Lung (tissue), 12 donors: ENCODE data around the gene EVI2A. TPM values are rescaled to one million over a fixed set of nuclear protein-coding genes. Genes with fewer than 3 reads are reported as not detected.
"Not testable (repeated sequence)": the region's sequence is repeated elsewhere in the genome, so short reads cannot be mapped to it uniquely, and the experiment has no call there.

ENCODE experiments used
- ATAC-seq: fragments of 200-7000 bp; cut with Tn5 transposase; one replicate; pipeline ENCODE4 v1.9.1; 2020; ENCODE audit warnings: moderate number of reproducible peaks; ENCODE audit not compliant: insufficient read depth, low FRiP score
- DNase-seq, 3 donors: peaks; one replicate each; pipeline ENCODE4 v3.0.0-alpha.2; 2013 to 2017
- H3K27ac ChIP-seq, 2 donors: one replicate each; pipeline ENCODE4 v1.5.1; 2013; ENCODE audit warnings: mild to moderate bottlenecking in 2 of 2, moderate library complexity in 2 of 2, control low read depth in 1 of 2, inconsistent platforms in 1 of 2, low read depth in 1 of 2, low read length in 1 of 2
- H3K27me3 ChIP-seq, 3 donors: one replicate each; pipeline ENCODE4 v1.5.1; 2013; ENCODE audit warnings: low read length in 2 of 3; ENCODE audit not compliant: control insufficient read depth in 3 of 3, insufficient read depth in 3 of 3
- H3K36me3 ChIP-seq, 4 donors: one replicate each; pipeline ENCODE4 v1.5.1; 2013; ENCODE audit warnings: low read length in 4 of 4, mild to moderate bottlenecking in 1 of 4, moderate library complexity in 1 of 4; ENCODE audit not compliant: control insufficient read depth in 4 of 4, insufficient read depth in 4 of 4
- H3K4me1 ChIP-seq, 5 donors: one replicate each; pipeline ENCODE4 v1.5.1; 2013; ENCODE audit warnings: low read length in 5 of 5, mild to moderate bottlenecking in 2 of 5, moderate library complexity in 1 of 5; ENCODE audit not compliant: control insufficient read depth in 5 of 5, insufficient read depth in 5 of 5
- H3K4me3 ChIP-seq: one replicate; pipeline ENCODE4 v1.5.1; 2013; ENCODE audit warnings: mild to moderate bottlenecking, control low read depth, moderate library complexity
- H3K9ac ChIP-seq, 2 donors: one replicate each; pipeline ENCODE4 v1.5.1; 2013; ENCODE audit warnings: low read length in 2 of 2, control low read depth in 1 of 2; ENCODE audit not compliant: insufficient read depth in 1 of 2
- H3K9me3 ChIP-seq, 4 donors: one replicate each; pipeline ENCODE4 v1.5.1; 2013; ENCODE audit warnings: low read length in 3 of 4, mild to moderate bottlenecking in 1 of 4, moderate library complexity in 1 of 4; ENCODE audit not compliant: control insufficient read depth in 4 of 4, insufficient read depth in 3 of 4
- CTCF ChIP-seq: IDR thresholded peaks from 2 replicates; pipeline ENCODE4 v1.5.1; 2012; ENCODE audit warnings: mild to moderate bottlenecking; ENCODE audit errors: control extremely low read depth, extremely low read depth
- WGBS, 2 donors: extraction: QIAGEN DNeasy Blood & Tissue Kit; methylation state at CpG; one replicate each; pipeline ENCODE4 v1.1.7; 2013; 5-methylcytosine and 5-hydroxymethylcytosine counted together
- polyA plus RNA-seq, 2 donors: library from polyadenylated mRNA; stranded (reverse); fragments of 200-250 nt; gene quantifications; one replicate each; pipeline ENCODE4 v1.2.1, GENCODE V29; 2013
- total RNA-seq, 2 donors: library from RNA; depleted of rRNA in 1 of 2; stranded (reverse); fragments of >200 nt in 1 of 2; gene quantifications; one replicate each; pipeline ENCODE4 v1.2.1, GENCODE V29; 2014 to 2021
- donor health status: control.
- donor health status: control.
- donor health status: Bipolar disorder and iron deficiency.
- donor health status: healthy.
- donor health status: DM: yes; HTN: yes; CAD: no.

The EVI2A gene
- total and polyA plus RNA-seq, 4 donors, result 8.9 to 44.9 (median 16.3) TPM

GRCh38 chr17:31355935-31356334, 34.5 kb upstream of the EVI2A start:
- TF ChIP-seq CTCF, result no peak
- H3K36me3 ChIP-seq, result peaks cover 4 to 20% (median 14%) of the 10 kb centered on the region in 4 donors
- no peaks in the 10 kb centered on the region for H3K9me3 ChIP-seq
- DNase-seq, result no peak
- H3K4me3 ChIP-seq, result no peak overlapping the region
- no peak for ATAC-seq
- H3K9ac ChIP-seq, result no peak overlapping the region
- 75 to 83% methylated on average over 1 of the region's 1 CpG for WGBS, 2 donors
- peaks cover 0 to 34% (median 3%) of the 10 kb centered on the region in 5 donors for H3K4me1 ChIP-seq
- no peaks in the 10 kb centered on the region for H3K27me3 ChIP-seq
- H3K27ac ChIP-seq, result no peak overlapping the region

GRCh38 chr17:31349454-31349853, 28.0 kb upstream of the EVI2A start:
- no peak for ATAC-seq
- no peaks in the 10 kb centered on the region for H3K27me3 ChIP-seq
- no peak for DNase-seq
- H3K36me3 ChIP-seq, result peaks cover 4 to 20% (median 13%) of the 10 kb centered on the region in 4 donors
- no peaks in the 10 kb centered on the region for H3K9me3 ChIP-seq
- no peak overlapping the region for H3K4me3 ChIP-seq
- H3K27ac ChIP-seq, result no peak overlapping the region
- TF ChIP-seq CTCF, result no peak
- H3K9ac ChIP-seq, result no peak overlapping the region
- no peaks in the 10 kb centered on the region for H3K4me1 ChIP-seq

- not testable (repeated sequence) for H3K9ac ChIP-seq, ATAC-seq, H3K27ac ChIP-seq, DNase-seq, H3K27me3 ChIP-seq, H3K4me1 ChIP-seq, H3K9me3 ChIP-seq, H3K4me3 ChIP-seq
- peaks cover 3 to 15% (median 12%) of the 10 kb centered on the region in 4 donors for H3K36me3 ChIP-seq
- WGBS, 2 donors, result 92 to 95% methylated on average over 15 to 20 of the region's 34 CpGs
Measured at GRCh38 chr17:31345191-31345747, 23.8 kb upstream of the EVI2A start.

- H3K9me3 ChIP-seq, result no peaks in the 10 kb centered on the region
- no peak overlapping the region for H3K9ac ChIP-seq
Measured at GRCh38 chr17:31339906-31340661, 18.7 kb upstream of the EVI2A start.

More at GRCh38 chr17:31339906-31340661, 18.7 kb upstream of the EVI2A start:
- H3K27me3 ChIP-seq, result no peaks in the 10 kb centered on the region
- DNase-seq, result no peak
- H3K4me1 ChIP-seq, result no peaks in the 10 kb centered on the region
- no peak for TF ChIP-seq CTCF
- no peak for ATAC-seq
- H3K4me3 ChIP-seq, result no peak overlapping the region
- H3K36me3 ChIP-seq, result peaks cover 5 to 23% (median 12%) of the 10 kb centered on the region in 4 donors
- H3K27ac ChIP-seq, result peak overlapping the region in 1 of 2 donors; percentile 33
- 84 to 89% methylated on average over 6 of the region's 6 CpGs for WGBS, 2 donors
